Muscle layer of colon (tissue), 2 donors: ENCODE measurements around the gene CLASRP.
A peak's percentile ranks its signal among the peaks of the same experiment; 100 is the strongest.
"Not testable (repeated sequence)": the region's sequence is repeated elsewhere in the genome, so short reads cannot be mapped to it uniquely, and the experiment has no call there.

Source experiments
- H3K27ac ChIP-seq: one replicate; pipeline ENCODE4 v1.7.0; 2013; ENCODE audit warnings: low read depth, mild to moderate bottlenecking, low read length, moderate library complexity
- H3K27me3 ChIP-seq, 2 donors: one replicate each; pipeline ENCODE4 v1.7.0; 2013; ENCODE audit warnings: low read length in 2 of 2, mild to moderate bottlenecking in 2 of 2; ENCODE audit not compliant: insufficient read depth in 2 of 2, control insufficient read depth in 1 of 2
- H3K36me3 ChIP-seq: one replicate; pipeline ENCODE4 v1.7.0; 2013; ENCODE audit warnings: mild to moderate bottlenecking, low read length; ENCODE audit not compliant: insufficient read depth
- H3K4me1 ChIP-seq: one replicate; pipeline ENCODE4 v1.7.0; 2013; ENCODE audit warnings: mild to moderate bottlenecking, low read length; ENCODE audit not compliant: insufficient read depth
- H3K4me3 ChIP-seq, 2 donors: one replicate each; pipeline ENCODE4 v1.7.0; 2013; ENCODE audit warnings: low read length in 2 of 2, low read depth in 1 of 2, mild to moderate bottlenecking in 1 of 2, moderate library complexity in 1 of 2
- H3K9ac ChIP-seq: one replicate; pipeline ENCODE4 v1.7.0; 2013; ENCODE audit warnings: low read length
- H3K9me3 ChIP-seq: one replicate; pipeline ENCODE4 v1.7.0; 2013; ENCODE audit warnings: mild to moderate bottlenecking, low read length
- donor health status: abdominal sarcoma.
- donor health status: Adenocarcinoma of cecum.

CLASRP gene

GRCh38 chr19:45101806-45102205, 63.0 kb downstream of the CLASRP start:
- Histone ChIP-seq H3K4me3 (no peak overlapping the region), H3K36me3 (no peaks in the 10 kb centered on the region), H3K9ac (no peak overlapping the region), H3K4me1 (peaks cover 27% of the 10 kb centered on the region), H3K27me3 (no peaks in the 10 kb centered on the region), H3K27ac (no peak overlapping the region), H3K9me3 (no peaks in the 10 kb centered on the region)

- H3K36me3 ChIP-seq: no peaks in the 10 kb centered on the region
- H3K9me3 ChIP-seq: no peaks in the 10 kb centered on the region
- H3K27ac ChIP-seq: no peak overlapping the region
- no peaks in the 10 kb centered on the region for H3K27me3 ChIP-seq
- H3K4me3 ChIP-seq: no peak overlapping the region
- H3K4me1 ChIP-seq: peaks cover 20% of the 10 kb centered on the region
- no peak overlapping the region for H3K9ac ChIP-seq
Observed at GRCh38 chr19:45102481-45102880, 63.6 kb downstream of the CLASRP start.

GRCh38 chr19:45103156-45103507, 64.3 kb downstream of the CLASRP start:
- H3K36me3 ChIP-seq: no peaks in the 10 kb centered on the region
- H3K27ac ChIP-seq: no peak overlapping the region
- H3K9me3 ChIP-seq: no peaks in the 10 kb centered on the region
- peak overlapping the region in 1 of 2 donors; percentile 27 for H3K4me3 ChIP-seq
- H3K27me3 ChIP-seq: no peaks in the 10 kb centered on the region
- H3K4me1 ChIP-seq: peaks cover 15% of the 10 kb centered on the region
- no peak overlapping the region for H3K9ac ChIP-seq

GRCh38 chr19:45103508-45104319, 64.9 kb downstream of the CLASRP start:
- Histone ChIP-seq H3K4me1 (peaks cover 9% of the 10 kb centered on the region), H3K9me3 (no peaks in the 10 kb centered on the region), H3K27me3 (no peaks in the 10 kb centered on the region), H3K4me3 (peak overlapping the region in 1 of 2 donors; percentile 27), H3K27ac (no peak overlapping the region), H3K9ac (no peak overlapping the region), H3K36me3 (no peaks in the 10 kb centered on the region)

GRCh38 chr19:45104658-45105349, 66.0 kb downstream of the CLASRP start:
- no peaks in the 10 kb centered on the region for H3K36me3 ChIP-seq
- no peaks in the 10 kb centered on the region for H3K27me3 ChIP-seq
- peaks cover 4% of the 10 kb centered on the region for H3K4me1 ChIP-seq
- H3K4me3 ChIP-seq: no peak overlapping the region
- H3K9me3 ChIP-seq: no peaks in the 10 kb centered on the region
- H3K9ac ChIP-seq: no peak overlapping the region
- H3K27ac ChIP-seq: no peak overlapping the region

- not testable (repeated sequence) for H3K9me3 ChIP-seq, H3K27me3 ChIP-seq, H3K4me1 ChIP-seq, H3K9ac ChIP-seq, H3K4me3 ChIP-seq, H3K27ac ChIP-seq, H3K36me3 ChIP-seq
Observed at GRCh38 chr19:45106363-45106762, 67.5 kb downstream of the CLASRP start.

- no peak overlapping the region for H3K9ac ChIP-seq
- no peaks in the 10 kb centered on the region for H3K9me3 ChIP-seq
- H3K27me3 ChIP-seq: no peaks in the 10 kb centered on the region
- H3K27ac ChIP-seq: no peak overlapping the region
- peaks cover 4% of the 10 kb centered on the region for H3K4me1 ChIP-seq
- H3K4me3 ChIP-seq: no peak overlapping the region
- no peaks in the 10 kb centered on the region for H3K36me3 ChIP-seq
Observed at GRCh38 chr19:45107621-45108150, 68.8 kb downstream of the CLASRP start.

GRCh38 chr19:45110851-45111266, 72.0 kb downstream of the CLASRP start:
- H3K36me3 ChIP-seq: no peaks in the 10 kb centered on the region
- no peak overlapping the region for H3K4me3 ChIP-seq
- no peaks in the 10 kb centered on the region for H3K9me3 ChIP-seq
- H3K4me1 ChIP-seq: no peaks in the 10 kb centered on the region
- H3K27me3 ChIP-seq: no peaks in the 10 kb centered on the region
- no peak overlapping the region for H3K27ac ChIP-seq
- H3K9ac ChIP-seq: no peak overlapping the region

GRCh38 chr19:45112111-45112827, 73.4 kb downstream of the CLASRP start:
- H3K4me1 ChIP-seq: peaks cover 8% of the 10 kb centered on the region
- H3K4me3 ChIP-seq: no peak overlapping the region
- no peaks in the 10 kb centered on the region for H3K36me3 ChIP-seq
- no peak overlapping the region for H3K27ac ChIP-seq
- no peaks in the 10 kb centered on the region for H3K27me3 ChIP-seq
- no peaks in the 10 kb centered on the region for H3K9me3 ChIP-seq
- no peak overlapping the region for H3K9ac ChIP-seq

GRCh38 chr19:45113628-45114027, 74.8 kb downstream of the CLASRP start:
- no peaks in the 10 kb centered on the region for H3K9me3 ChIP-seq
- no peak overlapping the region for H3K4me3 ChIP-seq
- H3K27me3 ChIP-seq: no peaks in the 10 kb centered on the region
- H3K36me3 ChIP-seq: no peaks in the 10 kb centered on the region
- no peak overlapping the region for H3K9ac ChIP-seq
- no peak overlapping the region for H3K27ac ChIP-seq
- H3K4me1 ChIP-seq: peaks cover 13% of the 10 kb centered on the region

GRCh38 chr19:45114116-45114515, 75.3 kb downstream of the CLASRP start:
- Histone ChIP-seq H3K27me3 (no peaks in the 10 kb centered on the region), H3K4me3 (no peak overlapping the region), H3K9me3 (no peaks in the 10 kb centered on the region), H3K27ac (no peak overlapping the region), H3K36me3 (no peaks in the 10 kb centered on the region), H3K4me1 (peaks cover 13% of the 10 kb centered on the region), H3K9ac (no peak overlapping the region)
